GM18511 (cell line): ENCODE results near the gene GHDC.
"Not testable (repeated sequence)": the region's sequence is repeated elsewhere in the genome, so short reads cannot be mapped to it uniquely, and the experiment has no call there.

ENCODE experiments used
- ATAC-seq: cut with Tn5 transposase; IDR thresholded peaks from one replicate; pipeline ENCODE4 v1.9.1; 2021; ENCODE audit warnings: mild to moderate bottlenecking, moderate library complexity; ENCODE audit not compliant: unreplicated experiment

Gene GHDC, protein sequence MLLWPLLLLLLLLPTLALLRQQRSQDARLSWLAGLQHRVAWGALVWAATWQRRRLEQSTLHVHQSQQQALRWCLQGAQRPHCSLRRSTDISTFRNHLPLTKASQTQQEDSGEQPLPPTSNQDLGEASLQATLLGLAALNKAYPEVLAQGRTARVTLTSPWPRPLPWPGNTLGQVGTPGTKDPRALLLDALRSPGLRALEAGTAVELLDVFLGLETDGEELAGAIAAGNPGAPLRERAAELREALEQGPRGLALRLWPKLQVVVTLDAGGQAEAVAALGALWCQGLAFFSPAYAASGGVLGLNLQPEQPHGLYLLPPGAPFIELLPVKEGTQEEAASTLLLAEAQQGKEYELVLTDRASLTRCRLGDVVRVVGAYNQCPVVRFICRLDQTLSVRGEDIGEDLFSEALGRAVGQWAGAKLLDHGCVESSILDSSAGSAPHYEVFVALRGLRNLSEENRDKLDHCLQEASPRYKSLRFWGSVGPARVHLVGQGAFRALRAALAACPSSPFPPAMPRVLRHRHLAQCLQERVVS

GRCh38 chr17:42193969-42194899, at the start of gene GHDC:
Gene GHDC (minus strand): TSS chr17:42194494. CDS start chr17:42193581, 913 bp downstream.
- peak; percentile 85 for ATAC-seq

DNA sequence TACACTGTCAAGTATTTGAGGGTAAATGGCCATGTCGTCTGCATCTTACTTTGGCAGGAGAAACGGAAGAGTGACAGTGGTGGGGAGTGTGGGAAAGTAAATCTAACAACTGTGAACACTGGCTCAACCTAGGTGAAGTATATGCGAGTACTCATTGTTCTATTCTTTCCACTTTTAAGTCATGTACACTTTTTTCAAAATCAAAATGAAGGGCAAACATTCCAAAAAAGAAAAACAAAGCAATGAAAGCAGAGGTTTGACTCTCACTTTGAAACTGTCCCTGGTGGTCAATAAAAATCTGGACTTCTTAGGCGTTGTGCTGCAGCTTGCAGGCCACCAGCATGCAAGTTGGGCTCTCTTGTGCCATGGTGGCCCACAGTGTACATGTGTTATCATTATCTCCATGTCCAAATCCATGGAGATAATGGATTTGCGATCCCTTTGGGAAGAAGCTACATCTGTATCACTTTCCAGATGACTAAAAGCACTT, 49.2 kb upstream of the GHDC start:
- no peak for ATAC-seq

DNA sequence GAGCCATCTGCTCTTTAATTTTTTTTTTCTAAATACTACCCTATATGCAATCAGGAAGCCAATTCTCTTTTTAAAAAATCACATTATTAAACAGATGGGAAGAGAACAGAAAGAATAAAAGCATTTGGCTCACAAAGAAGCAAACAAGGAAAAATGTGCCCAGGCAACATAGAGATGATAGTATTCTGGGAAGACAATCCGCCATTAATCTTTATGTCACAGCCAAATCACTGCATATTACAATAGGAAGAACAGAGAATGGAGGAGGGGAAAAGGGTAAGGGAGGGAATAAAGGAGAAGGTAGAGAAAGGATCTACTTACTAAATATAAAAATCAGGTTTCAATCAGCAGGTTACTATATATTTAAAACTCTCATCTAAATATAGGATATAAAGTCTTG, 47.6 kb upstream of the GHDC start:
- no peak for ATAC-seq

- not testable (repeated sequence) for ATAC-seq
Measured at GRCh38 chr17:42240863-42241262, 46.6 kb upstream of the GHDC start.

DNA sequence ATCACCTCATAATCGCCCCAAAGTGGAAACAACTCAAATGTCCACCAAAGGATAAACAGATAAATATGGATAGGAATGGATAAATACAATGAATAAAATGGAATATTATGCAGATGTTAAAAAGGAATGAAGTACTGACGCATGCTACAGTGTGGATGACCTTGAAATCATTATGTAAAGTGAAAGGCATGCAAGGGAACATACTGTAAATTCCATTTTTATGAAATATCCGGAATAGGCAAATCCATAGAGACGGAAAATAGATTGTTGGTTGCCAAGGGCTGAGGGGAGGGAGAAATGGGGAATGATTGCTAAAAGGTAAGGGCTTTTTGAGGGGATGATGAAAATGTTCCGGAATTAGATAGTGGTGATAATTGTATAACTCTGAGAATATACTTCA, 45.9 kb upstream of the GHDC start:
- ATAC-seq, result no peak

DNA sequence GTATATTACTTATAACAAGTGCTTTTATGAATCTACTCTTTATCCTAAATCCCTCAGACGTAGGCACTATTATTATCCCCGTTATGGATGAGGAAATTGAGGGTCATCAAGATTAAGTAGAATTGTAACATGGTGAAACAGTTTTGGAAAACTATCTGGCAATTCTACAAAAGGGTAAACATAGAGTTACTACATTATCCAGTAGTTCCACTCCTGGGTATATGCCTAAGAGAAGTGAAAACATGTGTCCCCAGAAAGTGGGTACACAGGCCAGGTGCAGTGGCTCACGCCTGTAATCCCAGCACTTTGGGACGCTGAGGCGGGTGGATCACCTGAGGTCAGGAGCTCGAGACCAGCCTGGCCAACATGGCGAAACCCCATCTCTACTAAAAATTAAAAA, 45.3 kb upstream of the GHDC start:
- not testable (repeated sequence) for ATAC-seq

GRCh38 chr17:42236760-42237159, 42.5 kb upstream of the GHDC start:
- no peak for ATAC-seq

DNA sequence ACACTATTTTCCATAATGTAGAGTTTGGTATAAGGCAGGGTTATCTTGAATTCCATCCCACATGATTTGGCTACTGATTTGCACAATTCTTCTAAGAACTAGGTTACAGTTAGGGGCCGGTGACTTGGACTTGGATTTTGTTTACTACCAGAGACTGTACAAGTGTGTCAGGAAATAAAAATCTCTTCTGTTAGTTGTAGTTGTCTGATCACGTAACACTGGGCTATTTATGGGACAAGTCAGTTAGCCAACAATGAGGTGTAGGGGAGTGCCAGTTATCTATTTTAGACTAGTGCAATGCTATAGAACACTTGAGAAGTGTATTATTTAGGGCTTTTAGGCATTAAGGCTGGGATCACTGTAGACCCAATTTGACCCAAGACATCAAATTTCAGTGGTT, 39.7 kb upstream of the GHDC start:
- ATAC-seq, result no peak

- ATAC-seq, result no peak
Measured at GRCh38 chr17:42233156-42233555, 38.9 kb upstream of the GHDC start.

DNA sequence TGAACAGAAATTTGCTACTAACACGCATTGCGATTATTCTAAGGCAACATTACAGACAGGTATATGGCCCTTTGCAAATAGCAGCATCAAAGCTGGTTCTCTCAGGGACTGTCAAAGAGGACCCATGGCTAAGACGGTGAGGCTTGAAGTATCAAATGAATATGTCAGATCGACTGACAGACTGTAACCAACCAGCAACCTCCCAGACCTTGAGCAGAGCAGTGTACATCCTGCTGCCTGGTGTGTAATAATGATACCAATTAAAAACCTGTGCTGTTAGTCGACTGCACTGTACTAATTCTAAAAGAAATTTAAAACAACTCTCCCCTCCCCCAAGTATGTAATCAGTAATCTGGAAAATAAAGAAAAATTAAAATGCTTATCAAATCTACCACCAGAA, 35.9 kb upstream of the GHDC start:
- no peak for ATAC-seq

- ATAC-seq, result no peak
Measured at GRCh38 chr17:42227849-42228700, 33.8 kb upstream of the GHDC start.

- no peak for ATAC-seq
Measured at GRCh38 chr17:42225646-42226045, 31.4 kb upstream of the GHDC start.

GRCh38 chr17:42224651-42225050, 30.4 kb upstream of the GHDC start:
- no peak for ATAC-seq

- ATAC-seq, result no peak
Measured at GRCh38 chr17:42221886-42222745, 27.8 kb upstream of the GHDC start.

DNA sequence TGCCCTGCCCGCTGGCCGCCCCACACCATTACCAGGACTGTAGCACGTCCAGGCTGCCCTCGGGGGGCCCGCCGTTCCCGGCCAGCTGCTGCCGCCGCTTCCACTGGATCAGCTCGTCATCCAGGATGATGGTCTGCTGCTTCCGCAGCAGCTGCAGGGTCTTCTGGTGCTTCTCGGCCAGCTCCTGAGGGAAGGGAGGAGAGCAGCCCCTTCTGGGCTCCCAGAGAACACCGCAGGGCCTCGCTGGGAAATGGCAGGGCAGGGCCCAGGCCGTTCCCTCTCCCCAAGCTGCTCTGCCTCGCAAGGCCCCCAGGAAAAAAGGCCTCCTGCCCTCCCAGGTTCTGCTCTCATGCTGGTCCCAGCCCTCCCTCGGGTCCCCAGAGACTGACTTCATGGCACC, 25.0 kb upstream of the GHDC start:
- not testable (repeated sequence) for ATAC-seq

DNA sequence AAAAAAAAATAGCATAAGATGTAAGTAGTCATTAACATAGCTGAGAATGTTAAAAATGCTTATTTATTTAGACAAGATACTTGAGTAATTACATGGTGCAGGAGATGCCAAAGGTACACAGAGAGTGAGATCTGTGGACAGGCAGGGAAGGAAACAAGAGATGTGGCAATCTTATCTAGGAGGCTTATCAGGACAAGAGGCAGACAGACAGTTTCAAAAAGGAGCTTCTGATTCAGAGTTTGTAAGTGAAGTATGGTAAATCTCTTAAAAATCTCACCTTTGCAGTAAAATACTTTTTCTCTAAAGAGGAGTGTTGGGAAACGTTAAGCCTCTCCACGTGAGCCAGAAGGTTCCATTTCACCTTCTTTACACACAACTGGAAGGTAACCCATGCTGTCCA, 19.9 kb upstream of the GHDC start:
- no peak for ATAC-seq

- ATAC-seq, result no peak
Measured at GRCh38 chr17:42212382-42212781, 18.1 kb upstream of the GHDC start.

GRCh38 chr17:42211921-42212341, 17.6 kb upstream of the GHDC start:
- not testable (repeated sequence) for ATAC-seq

DNA sequence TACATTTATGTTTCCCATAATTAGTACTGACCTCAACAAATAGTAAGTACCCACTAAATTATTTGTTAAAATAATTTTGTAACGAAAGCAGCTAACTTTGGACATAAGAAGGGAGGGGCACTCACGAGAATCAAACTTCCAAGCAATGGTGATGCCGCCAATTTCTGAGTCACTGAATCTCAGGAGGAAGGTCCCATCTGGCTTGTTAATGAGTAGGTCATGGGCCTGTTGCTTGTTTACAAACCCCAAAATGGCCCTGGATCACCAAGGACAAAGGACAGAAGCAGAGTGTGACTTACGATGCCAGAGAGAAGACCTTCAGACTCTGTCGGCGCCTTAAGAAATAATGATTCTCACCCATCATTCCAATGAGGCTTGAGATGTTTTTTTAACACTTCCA, 15.8 kb upstream of the GHDC start:
- ATAC-seq, result no peak
